Activated gamma-delta T cell treated with anti-CD3 and anti-CD28 coated beads, Interleukin-2, amount 50 U/mL, for 16 hours (primary cell): ENCODE measurements around the gene FCER1G.

Source experiments
- DNase-seq: peaks from one replicate; pipeline ENCODE4 v3.0.0-alpha.2; 2020; ENCODE audit warnings: low read depth

FCER1G gene

DNA sequence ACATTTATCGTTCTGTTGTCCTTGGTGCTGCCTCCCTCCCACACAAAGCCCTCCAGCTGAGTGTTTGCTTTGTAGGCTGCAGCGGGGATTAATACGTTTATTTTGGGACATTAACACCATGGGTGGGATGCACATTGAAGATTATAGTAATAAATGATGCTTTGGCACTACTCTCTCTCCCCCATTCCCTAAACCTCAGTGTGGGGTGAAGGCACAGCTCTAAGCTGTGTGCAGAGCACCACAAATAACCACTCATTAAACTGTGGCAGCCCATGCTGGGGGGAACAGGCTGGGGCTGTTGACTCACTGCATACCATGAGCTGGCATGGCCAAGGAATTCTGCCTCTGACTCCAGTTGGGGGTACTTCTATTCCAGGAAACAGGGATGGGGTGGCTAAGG, 51.1 kb downstream of the FCER1G start:
- no peak for DNase-seq

DNA sequence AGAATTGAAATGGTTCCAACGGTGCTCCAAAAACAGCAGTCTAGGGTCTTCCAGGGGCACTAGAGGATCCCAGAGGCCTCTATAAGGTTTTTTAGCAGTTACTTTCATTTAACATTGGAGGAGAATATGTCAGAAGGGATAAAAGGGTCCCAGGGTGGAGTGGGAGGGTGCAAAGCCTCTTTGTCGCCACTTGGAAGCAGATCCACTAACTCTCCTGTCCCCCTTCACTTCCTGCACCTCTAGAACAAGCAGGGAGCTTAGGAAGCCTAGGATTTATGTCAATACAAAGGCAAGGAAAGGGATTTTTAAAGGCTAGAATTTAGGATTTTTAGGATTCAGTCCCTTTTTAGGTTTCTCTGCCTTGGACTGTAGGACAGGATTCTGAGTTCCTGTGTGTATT, 51.7 kb downstream of the FCER1G start:
- no peak for DNase-seq

DNA sequence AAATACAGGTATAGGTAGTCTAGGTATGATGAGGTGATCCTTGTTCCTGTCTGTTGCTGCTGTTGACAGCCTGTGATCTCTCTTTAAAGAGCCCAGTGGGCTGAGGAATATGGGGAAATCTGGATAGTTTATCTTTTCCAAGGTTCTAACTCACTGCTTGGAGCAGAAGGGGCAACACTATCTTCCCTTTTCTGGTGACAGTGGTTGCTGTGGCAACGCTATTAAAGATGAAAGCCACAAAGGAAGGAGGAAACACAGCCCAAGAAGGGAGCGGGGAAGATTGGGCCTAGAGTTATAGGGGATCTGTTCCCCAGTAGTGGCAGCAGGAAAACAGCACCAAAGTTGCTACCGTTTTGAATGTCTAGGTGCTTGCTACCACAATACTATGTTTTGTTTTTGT, 52.2 kb downstream of the FCER1G start:
- no peak for DNase-seq
